Measurements from ENCODE around the gene ACSS2.

Gene ACSS2

DNA sequence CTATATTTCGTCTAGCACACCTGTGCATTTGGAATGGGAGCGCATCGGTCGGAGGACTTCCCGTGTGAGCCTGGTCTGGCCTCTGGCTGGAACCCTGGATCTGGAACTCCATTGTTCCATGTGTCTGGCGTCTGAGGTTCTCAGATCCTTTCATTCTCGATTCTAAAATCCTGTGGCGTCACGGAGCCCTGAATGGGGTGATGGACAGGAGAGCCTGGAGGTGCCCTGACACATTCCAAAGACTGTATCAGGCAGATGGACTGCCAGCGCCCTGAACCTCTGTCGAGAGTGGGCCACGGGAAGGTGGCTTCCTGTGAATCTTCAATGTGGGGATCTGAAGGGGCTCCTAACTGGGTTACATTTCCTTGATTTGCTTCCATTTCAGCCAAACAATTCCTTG, 99.9 kb downstream of the ACSS2 start:
- H4K8ac ChIP-seq (ENCODE audit: low read length), result no peak overlapping the region
- H3K4me1 ChIP-seq (ENCODE audit: control insufficient read depth, insufficient read depth, low read depth, low read length), result peaks cover 7% of the 10 kb centered on the region
- no peak overlapping the region for H3K23ac ChIP-seq (ENCODE audit: low read length in 2 of 2)
- H3K4me3 ChIP-seq (ENCODE audit: insufficient read depth in 1 of 2, low read depth in 1 of 2, low read length in 2 of 2), result no peak overlapping the region
- no peak overlapping the region for H2AK5ac ChIP-seq (ENCODE audit: low read length, severe bottlenecking)
- H3K14ac ChIP-seq (ENCODE audit: low read length in 2 of 2), result no peak overlapping the region
- H2BK120ac ChIP-seq (ENCODE audit: low read depth, low read length), result no peak overlapping the region
- DNase-seq, result no peak
- H2BK5ac ChIP-seq (ENCODE audit: low read depth, low read length, poor library complexity, severe bottlenecking), result no peak overlapping the region
- peaks cover 12 to 39% of the 10 kb centered on the region in 2 experiments for H3K27me3 ChIP-seq (ENCODE audit: control insufficient read depth in 1 of 2, insufficient read depth in 1 of 2, low read length in 2 of 2)
- no peak overlapping the region for H3K9ac ChIP-seq (ENCODE audit: low read length)
- no peak overlapping the region for H2BK12ac ChIP-seq (ENCODE audit: low read length in 2 of 2)
- H2AFZ ChIP-seq (ENCODE audit: low read depth, low read length), result no peak overlapping the region
- no peak overlapping the region for H3K27ac ChIP-seq (ENCODE audit: low read length, poor library complexity, severe bottlenecking)
- no peak overlapping the region for H3K18ac ChIP-seq (ENCODE audit: low read depth in 1 of 2, low read length in 2 of 2)
- H3K9me3 ChIP-seq (ENCODE audit: control insufficient read depth, low read length), result no peaks in the 10 kb centered on the region
- WGBS, result 93% methylated on average over 10 of the region's 12 CpGs
- no peaks in the 10 kb centered on the region for H3K79me1 ChIP-seq (replicated peaks; ENCODE audit: low read length, poor library complexity, severe bottlenecking)
- no peak overlapping the region for H3K4ac ChIP-seq (ENCODE audit: low read depth in 1 of 2, low read length in 2 of 2)
- H3K4me2 ChIP-seq (ENCODE audit: low read length, poor library complexity, severe bottlenecking), result no peak overlapping the region
- no peak overlapping the region for H2BK15ac ChIP-seq (ENCODE audit: low read depth, poor library complexity, severe bottlenecking)
- no peaks in the 10 kb centered on the region for H3K36me3 ChIP-seq (ENCODE audit: control insufficient read depth in 1 of 2, insufficient read depth in 2 of 2, low read depth in 1 of 2, low read length in 2 of 2)
- H4K91ac ChIP-seq (ENCODE audit: low read length), result no peak overlapping the region
